CD4-positive, alpha-beta T cell (primary cell): ENCODE results near the gene MLLT3. TPM values are rescaled to one million over a fixed set of nuclear protein-coding genes. Genes with fewer than 3 reads are reported as not detected.

Experiments
- ATAC-seq: fragments of 200-7000 bp; cut with Tn5 transposase; one replicate; pipeline ENCODE4 v1.10.0; 2022; ENCODE audit warnings: mild to moderate bottlenecking; ENCODE audit not compliant: poor library complexity
- CTCF ChIA-PET: fragments of 350-600 bp; sonication (Branson Sonifier 250); formaldehyde crosslinking; loops from one replicate; lab custom pipeline; 2021; ENCODE audit warnings: antibody characterized with exemption, inconsistent platforms; lab: Charles Lee
- POLR2A ChIA-PET: fragments of 350-600 bp; sonication (Branson Sonifier 250); formaldehyde crosslinking; loops from one replicate; lab custom pipeline; 2021; ENCODE audit warnings: antibody characterized with exemption, inconsistent platforms; lab: Charles Lee
- DNase-seq, 14 experiments: peaks; one replicate each; pipeline ENCODE4 v3.0.0-alpha.2; 2013 to 2020; ENCODE audit warnings: mixed read lengths in 2 of 14
- H3K27ac ChIP-seq, 2 donors: one replicate each; pipeline versions ENCODE4 v1.5.1 to v1.7.0; 2013; ENCODE audit warnings: low read length in 2 of 2, low read depth in 1 of 2, mild to moderate bottlenecking in 1 of 2
- H3K27me3 ChIP-seq, 2 experiments: 1 replicate in 1 of 2; 2 replicates in 1 of 2; pipeline versions ENCODE4 v1.6.1 to v1.7.0; 2013; ENCODE audit warnings: low read length in 2 of 2, control low read depth in 1 of 2, mild to moderate bottlenecking in 1 of 2, moderate library complexity in 1 of 2; ENCODE audit not compliant: insufficient read depth in 2 of 2, control insufficient read depth in 1 of 2
- H3K36me3 ChIP-seq: one replicate; pipeline ENCODE4 v1.6.1; 2013; ENCODE audit warnings: low read length, control low read depth; ENCODE audit not compliant: insufficient read depth
- H3K4me1 ChIP-seq: one replicate; pipeline ENCODE4 v1.6.1; 2013; ENCODE audit warnings: low read length, control low read depth; ENCODE audit not compliant: insufficient read depth
- H3K4me3 ChIP-seq: one replicate; pipeline ENCODE4 v1.5.1; 2013; ENCODE audit warnings: mild to moderate bottlenecking, low read length, moderate library complexity
- H3K9me3 ChIP-seq, 2 experiments: 1 replicate in 1 of 2; 2 replicates in 1 of 2; pipeline versions ENCODE4 v1.6.1 to v1.7.0; 2013; ENCODE audit warnings: low read length in 2 of 2, mild to moderate bottlenecking in 2 of 2, control low read depth in 1 of 2, moderate library complexity in 1 of 2; ENCODE audit not compliant: control insufficient read depth in 1 of 2, insufficient read depth in 1 of 2
- H3K27ac Mint-ChIP-seq: one replicate; pipeline ENCODE4 v1.8.0; 2020; ENCODE audit warnings: mixed read lengths
- H3K27me3 Mint-ChIP-seq: one replicate; pipeline ENCODE4 v1.8.0; 2021; ENCODE audit warnings: mixed read lengths
- H3K36me3 Mint-ChIP-seq: one replicate; pipeline ENCODE4 v1.8.0; 2021; ENCODE audit warnings: low read depth, mixed read lengths
- H3K4me1 Mint-ChIP-seq: one replicate; pipeline ENCODE4 v1.8.0; 2021; ENCODE audit warnings: low read depth, mixed read lengths
- H3K4me3 Mint-ChIP-seq: one replicate; pipeline ENCODE4 v1.8.0; 2020; ENCODE audit warnings: mild to moderate bottlenecking, mixed read lengths
- H3K9me3 Mint-ChIP-seq: one replicate; pipeline ENCODE4 v1.8.0; 2020; ENCODE audit warnings: mixed read lengths
- intact Hi-C, 2 experiments: fragments of 100-400 bp; cut with DNase I in 1 of 2; cut with micrococcal nuclease in 1 of 2; formaldehyde crosslinking; loops; one replicate each; pipeline versions ENCODE4 v1.15.1 to v1.9.0; 2023 to 2025; cut with DNase I, micrococcal nuclease
- total RNA-seq, 174 experiments: library from RNA in 2 of 174; stranded (reverse) in 2 of 174; gene quantifications; one replicate each; pipeline ENCODE4 v1.2.3 and lab custom pipeline; 2021 to 2026
- TF ChIP-seq, protein P1 (sequence below): fragments of 200-600 bp; IDR thresholded peaks from one replicate; pipeline ENCODE4 v1.8.0; 2022; ENCODE audit warnings: antibody characterized with exemption, mild to moderate bottlenecking

MLLT3 gene
- total RNA-seq, 2 experiments from 2014 or later = 59.2 to 60.6 TPM

DNA sequence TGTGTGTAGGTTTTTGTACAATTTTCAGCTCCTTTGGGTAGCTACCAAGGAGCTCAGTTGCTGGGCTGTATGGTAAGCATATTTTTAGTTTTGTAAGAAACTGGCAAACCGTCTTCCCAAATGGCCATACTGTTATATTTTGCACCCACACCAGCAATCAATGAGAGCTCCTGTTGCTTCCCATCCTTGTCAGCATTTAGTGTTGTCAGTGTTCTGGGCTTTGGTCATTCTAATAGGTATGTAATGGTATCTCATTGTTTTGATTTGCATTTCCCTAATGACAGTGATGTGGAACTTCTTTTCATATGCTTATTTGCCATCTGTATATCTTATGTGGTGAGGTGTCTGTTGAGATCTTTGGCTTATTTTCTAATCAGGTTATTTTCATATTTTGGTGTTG is 320.1 kb downstream of the MLLT3 start:
- POLR2A ChIA-PET = interaction anchor here (2.9 kb wide), 1 partner anchor 19 kb away, joined by 14 read pairs; no protein-coding TSS in a partner anchor

DNA sequence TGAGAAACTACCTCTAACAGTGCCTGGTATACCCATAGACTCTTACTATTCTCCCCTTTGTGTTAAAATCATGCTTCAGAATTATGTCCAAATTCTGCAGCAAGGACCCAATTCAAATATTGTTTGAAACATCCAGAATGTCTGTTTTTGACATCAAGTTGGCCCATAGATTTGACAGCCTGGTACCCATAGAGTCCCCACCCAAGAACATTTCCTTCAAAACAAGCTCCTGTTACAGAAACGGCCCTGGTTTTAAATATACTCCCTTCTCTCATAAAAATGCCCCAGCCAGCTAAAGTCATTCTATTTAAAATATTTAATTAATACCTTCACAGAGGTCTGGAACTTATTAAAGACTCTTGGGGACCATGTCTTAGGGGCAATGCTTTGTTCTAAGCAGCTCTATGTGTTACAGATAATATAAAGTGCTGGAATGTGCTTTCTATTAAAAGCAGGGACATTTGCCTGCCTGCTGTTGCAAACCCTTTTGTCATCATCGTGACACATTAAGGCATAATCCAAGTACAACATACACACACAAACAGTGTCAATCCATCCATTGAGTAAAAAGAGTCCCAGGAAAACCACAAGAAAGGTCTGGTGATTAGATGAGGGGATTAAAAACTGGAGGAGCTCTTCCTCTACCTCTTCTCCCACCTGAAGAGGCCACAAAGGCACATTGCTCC is 321.7 kb downstream of the MLLT3 start:
- intact Hi-C loops = no loop called here
- H3K27ac ChIP-seq = no peak overlapping the region
- peak overlapping the region; percentile 64 for H3K27ac Mint-ChIP-seq
- H3K4me3 Mint-ChIP-seq = no peak overlapping the region
- H3K9me3 ChIP-seq = no peaks in the 10 kb centered on the region
- ChIA-PET CTCF (interaction anchor here (0.6 kb wide), 1 partner anchor 15 kb away, joined by 6 read pairs; no protein-coding TSS in a partner anchor), POLR2A (interaction anchor here (0.8 to 2.9 kb wide), 5 partner anchors 10 to 91 kb away, joined by 3 to 14 read pairs (median 7); no protein-coding TSS in a partner anchor)
- H3K4me1 Mint-ChIP-seq = peaks cover 38% of the 10 kb centered on the region
- H3K9me3 Mint-ChIP-seq = no peaks in the 10 kb centered on the region
- TF ChIP-seq, protein P1, sequence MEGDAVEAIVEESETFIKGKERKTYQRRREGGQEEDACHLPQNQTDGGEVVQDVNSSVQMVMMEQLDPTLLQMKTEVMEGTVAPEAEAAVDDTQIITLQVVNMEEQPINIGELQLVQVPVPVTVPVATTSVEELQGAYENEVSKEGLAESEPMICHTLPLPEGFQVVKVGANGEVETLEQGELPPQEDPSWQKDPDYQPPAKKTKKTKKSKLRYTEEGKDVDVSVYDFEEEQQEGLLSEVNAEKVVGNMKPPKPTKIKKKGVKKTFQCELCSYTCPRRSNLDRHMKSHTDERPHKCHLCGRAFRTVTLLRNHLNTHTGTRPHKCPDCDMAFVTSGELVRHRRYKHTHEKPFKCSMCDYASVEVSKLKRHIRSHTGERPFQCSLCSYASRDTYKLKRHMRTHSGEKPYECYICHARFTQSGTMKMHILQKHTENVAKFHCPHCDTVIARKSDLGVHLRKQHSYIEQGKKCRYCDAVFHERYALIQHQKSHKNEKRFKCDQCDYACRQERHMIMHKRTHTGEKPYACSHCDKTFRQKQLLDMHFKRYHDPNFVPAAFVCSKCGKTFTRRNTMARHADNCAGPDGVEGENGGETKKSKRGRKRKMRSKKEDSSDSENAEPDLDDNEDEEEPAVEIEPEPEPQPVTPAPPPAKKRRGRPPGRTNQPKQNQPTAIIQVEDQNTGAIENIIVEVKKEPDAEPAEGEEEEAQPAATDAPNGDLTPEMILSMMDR = no peak
- H3K36me3 Mint-ChIP-seq = no peaks in the 10 kb centered on the region
- peaks cover 8% of the 10 kb centered on the region for H3K4me1 ChIP-seq
- H3K27me3 ChIP-seq = no peaks in the 10 kb centered on the region
- DNase-seq (no peak), ATAC-seq (no peak)
- no peaks in the 10 kb centered on the region for H3K36me3 ChIP-seq
- no peak overlapping the region for H3K4me3 ChIP-seq
- no peaks in the 10 kb centered on the region for H3K27me3 Mint-ChIP-seq

More for the DNA sequence above, 320.1 kb downstream of the MLLT3 start:
- TF ChIP-seq, protein P1 = no peak
- CTCF ChIA-PET = no interaction called here
- ATAC-seq (no peak), DNase-seq (no peak)
- no peak overlapping the region for H3K4me3 ChIP-seq
- no peaks in the 10 kb centered on the region for H3K27me3 Mint-ChIP-seq
- H3K9me3 Mint-ChIP-seq = no peaks in the 10 kb centered on the region
- H3K9me3 ChIP-seq = no peaks in the 10 kb centered on the region
- H3K27ac ChIP-seq = no peak overlapping the region
- H3K4me1 ChIP-seq = peaks cover 8% of the 10 kb centered on the region
- H3K36me3 Mint-ChIP-seq = no peaks in the 10 kb centered on the region
- H3K27me3 ChIP-seq = no peaks in the 10 kb centered on the region
- H3K36me3 ChIP-seq = no peaks in the 10 kb centered on the region
- H3K4me1 Mint-ChIP-seq = peaks cover 38% of the 10 kb centered on the region
- peak overlapping the region; percentile 64 for H3K27ac Mint-ChIP-seq
- no peak overlapping the region for H3K4me3 Mint-ChIP-seq
- intact Hi-C loops = no loop called here

DNA sequence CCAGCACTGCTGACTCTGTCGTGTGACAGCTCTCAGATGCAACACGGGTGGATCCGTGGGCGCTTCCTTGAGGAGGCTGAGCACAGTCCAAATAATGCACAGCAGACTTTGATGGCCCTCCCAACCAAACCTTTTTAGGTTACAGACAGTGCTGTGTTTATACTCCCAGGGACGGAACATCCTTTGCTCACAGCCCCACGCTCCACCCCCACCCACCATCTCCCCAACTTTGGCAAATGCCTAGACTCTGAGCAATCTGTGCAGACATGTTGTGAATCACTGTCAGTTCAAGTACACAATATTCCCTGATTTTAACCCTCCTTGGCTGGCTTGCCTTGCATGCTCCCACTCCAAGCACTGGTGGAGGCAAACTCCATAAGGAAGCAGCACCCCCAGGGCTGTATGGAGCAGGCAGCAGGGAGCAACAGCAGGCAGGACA is 324.6 kb downstream of the MLLT3 start:
- Histone ChIP-seq H3K36me3 (no peaks in the 10 kb centered on the region), H3K27ac (no peak overlapping the region), H3K9me3 (no peaks in the 10 kb centered on the region), H3K4me3 (no peak overlapping the region), H3K4me1 (peaks cover 8% of the 10 kb centered on the region), H3K27me3 (no peaks in the 10 kb centered on the region)
- Mint-ChIP-seq H3K4me1 (peaks cover 38% of the 10 kb centered on the region), H3K27me3 (no peaks in the 10 kb centered on the region), H3K36me3 (no peaks in the 10 kb centered on the region), H3K4me3 (no peak overlapping the region), H3K9me3 (no peaks in the 10 kb centered on the region), H3K27ac (no peak overlapping the region)
- ATAC-seq = no peak
- intact Hi-C loops = loop anchor here in 1 of 2 experiments (5.0 kb wide), 2 partner anchors 35 to 50 kb away; no protein-coding TSS in a partner anchor
- TF ChIP-seq, protein P1 = no peak
- ChIA-PET POLR2A (interaction anchor here (1.0 to 1.5 kb wide), 2 partner anchors 17 to 24 kb away, joined by 3 read pairs; no protein-coding TSS in a partner anchor), CTCF (no interaction called here)
- DNase-seq = no peak
